Skeletal muscle satellite cell (primary cell): ENCODE data around the gene CEMIP2.
"Not testable (repeated sequence)": the region's sequence is repeated elsewhere in the genome, so short reads cannot be mapped to it uniquely, and the experiment has no call there.

ENCODE experiments used
- H3K27me3 ChIP-seq: 2 replicates; pipeline ENCODE4 v1.7.0; 2013; ENCODE audit warnings: low read length; ENCODE audit not compliant: control insufficient read depth, insufficient read depth
- H3K36me3 ChIP-seq: 2 replicates; pipeline ENCODE4 v1.7.0; 2013; ENCODE audit warnings: mild to moderate bottlenecking, control low read depth, low read length; ENCODE audit not compliant: insufficient read depth
- H3K4me1 ChIP-seq: 2 replicates; pipeline ENCODE4 v1.7.0; 2013; ENCODE audit warnings: low read length; ENCODE audit not compliant: control insufficient read depth, insufficient read depth
- H3K4me2 ChIP-seq: 2 replicates; pipeline ENCODE4 v1.7.0; 2013; ENCODE audit warnings: mild to moderate bottlenecking, low read length
- H3K4me3 ChIP-seq: 2 replicates; pipeline ENCODE4 v1.7.0; 2013; ENCODE audit warnings: low read length
- H3K9ac ChIP-seq: 2 replicates; pipeline ENCODE4 v1.7.0; 2013; ENCODE audit warnings: mild to moderate bottlenecking, low read depth, low read length, moderate library complexity
- H3K9me3 ChIP-seq: replicated peaks from 2 replicates; pipeline ENCODE4 v1.7.0; 2013; ENCODE audit warnings: mild to moderate bottlenecking, control low read depth, low read length

CEMIP2 gene

DNA sequence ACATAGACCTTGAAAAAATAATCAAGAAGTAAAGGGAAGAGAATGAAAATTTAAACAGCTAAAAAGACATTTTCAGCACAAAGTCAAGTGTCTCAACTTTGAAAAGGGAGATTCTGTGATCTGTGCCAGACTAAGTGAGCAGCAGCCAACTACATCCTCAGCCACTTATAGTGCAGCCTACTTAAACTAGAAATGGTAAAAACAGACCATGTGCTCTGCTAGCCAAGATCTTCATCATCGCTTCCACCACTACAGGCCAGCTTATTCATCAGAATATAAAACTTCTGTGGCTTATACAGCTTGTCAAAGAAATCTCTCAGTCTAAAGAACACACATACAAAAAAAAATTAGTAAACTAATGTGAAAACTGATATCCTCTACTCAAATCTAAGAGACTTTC lies 63.5 kb downstream of the CEMIP2 start:
- H3K36me3 ChIP-seq = peaks cover 42% of the 10 kb centered on the region

DNA sequence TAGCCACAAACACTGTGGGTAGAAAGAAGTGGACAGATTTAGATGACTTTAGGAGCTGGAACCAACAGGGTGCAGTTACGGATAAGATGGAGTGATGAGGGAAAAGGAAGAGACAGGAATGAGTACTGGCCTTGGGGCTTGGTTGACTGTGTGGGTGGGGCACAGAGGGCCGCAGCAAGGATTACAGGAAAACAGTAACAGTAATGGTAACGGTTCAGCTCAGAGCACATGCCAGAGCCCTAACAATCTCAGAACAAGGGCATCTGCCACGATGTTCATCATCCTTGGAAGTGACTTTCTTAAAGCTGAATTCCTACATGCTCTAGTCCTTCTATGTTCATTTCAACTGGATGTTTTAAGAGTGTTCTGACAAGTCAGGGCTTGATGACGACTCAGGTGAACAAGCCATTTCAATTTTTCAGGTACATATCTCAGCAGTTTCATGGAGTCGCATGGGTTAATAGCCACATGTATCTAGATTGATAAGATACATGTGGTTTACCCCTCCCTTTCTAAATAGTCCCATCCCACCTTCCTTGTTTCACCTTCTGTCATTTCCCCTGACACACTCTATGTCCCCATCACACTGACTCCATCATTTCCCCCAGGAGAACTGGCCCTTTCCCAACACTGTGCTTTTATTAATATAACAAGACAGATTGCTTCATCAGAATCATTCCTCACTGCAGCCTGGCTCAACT lies 65.0 kb downstream of the CEMIP2 start:
- H3K36me3 ChIP-seq = peaks cover 37% of the 10 kb centered on the region
- no peak overlapping the region for H3K4me3 ChIP-seq
- no peak overlapping the region for H3K9ac ChIP-seq
- H3K4me2 ChIP-seq = no peak overlapping the region
- H3K4me1 ChIP-seq = no peaks in the 10 kb centered on the region
- H3K9me3 ChIP-seq = no peaks in the 10 kb centered on the region
- no peaks in the 10 kb centered on the region for H3K27me3 ChIP-seq

More for the DNA sequence above, 63.5 kb downstream of the CEMIP2 start:
- H3K4me1 ChIP-seq = no peaks in the 10 kb centered on the region
- H3K4me2 ChIP-seq = no peak overlapping the region
- H3K9me3 ChIP-seq = no peaks in the 10 kb centered on the region
- no peaks in the 10 kb centered on the region for H3K27me3 ChIP-seq
- H3K4me3 ChIP-seq = no peak overlapping the region
- H3K9ac ChIP-seq = no peak overlapping the region

DNA sequence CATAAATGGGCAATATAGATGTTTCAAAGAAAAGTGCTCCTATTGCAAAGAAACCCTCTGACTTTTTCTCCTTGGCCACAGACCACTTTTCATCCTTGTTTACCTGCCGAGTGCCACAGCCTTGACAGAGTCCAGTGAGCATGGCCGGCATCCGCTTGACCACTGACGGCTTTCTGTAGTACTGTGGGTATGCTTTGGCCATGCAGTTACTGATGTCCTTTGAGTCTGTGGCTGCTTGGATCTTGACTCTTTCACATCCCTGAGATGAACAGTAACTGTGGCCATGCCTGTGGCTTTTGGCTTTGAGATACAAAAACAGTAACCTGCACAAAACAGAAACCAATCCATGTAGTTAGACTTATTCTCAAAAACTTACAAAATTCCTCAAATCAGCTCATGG lies 70.4 kb downstream of the CEMIP2 start:
- Histone ChIP-seq H3K27me3 (no peaks in the 10 kb centered on the region), H3K4me3 (no peak overlapping the region), H3K4me2 (no peak overlapping the region), H3K9me3 (no peaks in the 10 kb centered on the region), H3K4me1 (no peaks in the 10 kb centered on the region), H3K36me3 (peaks cover 39% of the 10 kb centered on the region), H3K9ac (no peak overlapping the region)

DNA sequence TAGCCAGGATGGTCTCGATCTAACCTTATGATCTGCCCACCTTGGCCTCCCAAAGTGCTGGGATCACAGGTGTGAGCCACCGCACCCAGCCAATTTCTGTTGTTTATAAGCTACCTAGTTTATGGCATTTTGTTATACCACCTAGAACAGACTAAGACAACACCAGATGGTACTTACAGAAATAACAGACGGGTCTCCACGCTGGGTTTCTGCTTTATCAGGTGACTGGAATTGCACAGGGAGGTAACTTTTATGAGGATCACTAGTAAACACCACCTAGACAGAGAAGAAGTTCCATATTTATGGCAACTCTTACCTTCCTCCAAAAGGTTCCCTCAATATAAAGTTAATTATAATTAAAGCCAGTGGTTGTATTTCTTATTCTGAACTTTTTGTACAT lies 74.0 kb downstream of the CEMIP2 start:
- Histone ChIP-seq H3K4me1 (peaks cover 5% of the 10 kb centered on the region), H3K9ac (no peak overlapping the region), H3K9me3 (no peaks in the 10 kb centered on the region), H3K4me2 (no peak overlapping the region), H3K27me3 (no peaks in the 10 kb centered on the region), H3K4me3 (no peak overlapping the region), H3K36me3 (peaks cover 32% of the 10 kb centered on the region)

DNA sequence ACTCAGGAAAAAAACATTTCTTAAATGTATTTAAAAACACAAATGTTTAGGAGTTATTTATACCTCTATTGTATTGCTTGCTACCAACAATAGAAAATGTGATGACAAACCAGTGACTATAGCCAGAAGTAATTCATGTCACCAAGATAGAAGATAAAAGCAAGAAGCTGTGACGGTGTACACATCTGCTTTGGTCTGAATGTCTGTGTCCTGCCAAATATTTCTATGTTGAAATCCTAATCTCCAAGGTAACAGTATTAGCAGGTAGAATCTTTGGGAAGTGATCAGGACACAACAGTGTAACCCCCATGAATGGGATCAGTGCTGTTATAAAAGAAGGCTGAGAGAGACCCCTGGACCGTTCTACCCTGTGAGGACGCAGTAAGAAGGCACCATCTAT lies 74.7 kb downstream of the CEMIP2 start:
- Histone ChIP-seq H3K4me1 (peaks cover 5% of the 10 kb centered on the region), H3K4me2 (no peak overlapping the region), H3K9ac (no peak overlapping the region), H3K9me3 (no peaks in the 10 kb centered on the region), H3K36me3 (peaks cover 38% of the 10 kb centered on the region), H3K27me3 (no peaks in the 10 kb centered on the region), H3K4me3 (no peak overlapping the region)

DNA sequence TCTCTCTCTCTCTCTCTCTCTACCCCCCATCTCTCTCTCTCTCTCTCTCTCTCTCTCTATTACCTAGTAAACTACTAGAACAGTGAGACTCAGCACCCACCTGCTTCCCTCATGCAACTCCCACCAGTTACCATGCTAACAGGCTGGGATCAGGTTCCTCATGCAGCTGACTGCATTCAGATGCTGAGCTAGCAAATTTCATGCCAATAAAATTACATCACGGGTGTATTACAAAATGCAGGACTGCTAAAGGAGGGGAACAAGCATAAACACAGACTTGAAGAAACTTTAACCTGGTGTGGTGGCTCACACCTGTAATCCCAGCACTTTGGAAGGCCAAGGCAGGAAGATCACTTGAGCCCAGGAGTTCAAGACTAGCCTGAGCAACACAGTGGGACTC lies 76.0 kb downstream of the CEMIP2 start:
- Histone ChIP-seq H3K9ac (no peak overlapping the region), H3K9me3 (no peaks in the 10 kb centered on the region), H3K27me3 (no peaks in the 10 kb centered on the region), H3K36me3 (peaks cover 30% of the 10 kb centered on the region), H3K4me2 (no peak overlapping the region), H3K4me1 (peaks cover 5% of the 10 kb centered on the region), H3K4me3 (no peak overlapping the region)

DNA sequence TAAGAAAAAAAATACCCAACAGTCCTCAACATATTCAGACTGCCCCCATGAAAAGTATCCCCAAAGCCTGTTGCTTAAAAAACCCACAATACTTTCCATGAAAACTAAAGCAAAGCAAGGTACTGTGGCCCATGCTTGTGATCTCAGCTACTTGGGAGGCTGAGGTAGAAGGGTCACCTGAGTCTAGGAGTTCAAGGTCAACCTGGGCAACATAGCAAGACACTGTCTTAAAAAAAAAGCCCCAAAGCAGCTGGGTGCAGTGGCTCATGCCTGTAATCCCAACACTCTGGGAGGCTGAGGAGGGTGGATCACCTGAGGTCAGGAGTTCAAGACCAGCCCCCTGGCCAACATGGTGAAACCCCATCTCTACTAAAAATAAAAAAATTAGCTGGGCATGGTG lies 76.7 kb downstream of the CEMIP2 start:
- not testable (repeated sequence) for H3K4me3 ChIP-seq, H3K9ac ChIP-seq
- peaks cover 30% of the 10 kb centered on the region for H3K36me3 ChIP-seq

DNA sequence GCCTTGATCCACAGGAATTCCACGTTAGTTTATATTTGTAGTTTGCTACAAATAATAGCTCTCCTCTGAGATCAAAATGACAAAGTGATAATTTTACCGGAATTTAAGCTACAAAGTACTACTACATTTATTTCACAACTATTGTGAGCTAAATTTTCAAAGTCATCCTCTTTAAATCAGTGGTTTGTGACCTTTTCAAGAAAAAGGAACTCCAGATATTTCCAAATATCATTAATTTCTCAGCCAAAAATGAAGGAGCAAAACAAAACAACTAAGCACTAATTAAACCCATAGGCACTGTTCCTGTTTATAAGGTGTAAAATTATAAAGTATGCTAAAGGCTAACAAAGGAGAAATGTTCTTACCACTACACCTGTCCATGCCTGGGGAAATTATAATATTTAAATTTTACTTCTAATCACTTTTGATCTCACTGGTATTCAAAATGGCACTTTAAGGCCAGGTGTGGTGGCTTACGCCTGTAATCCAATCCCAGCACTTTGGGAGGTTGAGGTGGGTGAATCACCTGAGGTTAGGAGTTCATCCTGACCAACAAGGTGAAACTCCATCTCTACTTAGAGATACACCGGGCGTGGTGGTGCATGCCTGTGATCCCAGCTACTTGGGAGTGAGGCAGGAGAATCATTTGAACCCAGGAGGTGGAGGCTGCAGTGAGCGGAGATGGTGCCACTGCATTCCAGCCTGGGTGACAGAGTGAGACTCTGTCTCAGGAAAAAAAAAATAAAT lies 77.5 kb downstream of the CEMIP2 start:
- peaks cover 30% of the 10 kb centered on the region for H3K36me3 ChIP-seq
- H3K4me2 ChIP-seq = no peak overlapping the region
- no peaks in the 10 kb centered on the region for H3K27me3 ChIP-seq
- H3K9me3 ChIP-seq = no peaks in the 10 kb centered on the region
- no peak overlapping the region for H3K9ac ChIP-seq
- H3K4me3 ChIP-seq = no peak overlapping the region
- H3K4me1 ChIP-seq = peaks cover 5% of the 10 kb centered on the region

More for the DNA sequence above, 76.7 kb downstream of the CEMIP2 start:
- not testable (repeated sequence) for H3K4me1 ChIP-seq, H3K9me3 ChIP-seq, H3K27me3 ChIP-seq, H3K4me2 ChIP-seq

DNA sequence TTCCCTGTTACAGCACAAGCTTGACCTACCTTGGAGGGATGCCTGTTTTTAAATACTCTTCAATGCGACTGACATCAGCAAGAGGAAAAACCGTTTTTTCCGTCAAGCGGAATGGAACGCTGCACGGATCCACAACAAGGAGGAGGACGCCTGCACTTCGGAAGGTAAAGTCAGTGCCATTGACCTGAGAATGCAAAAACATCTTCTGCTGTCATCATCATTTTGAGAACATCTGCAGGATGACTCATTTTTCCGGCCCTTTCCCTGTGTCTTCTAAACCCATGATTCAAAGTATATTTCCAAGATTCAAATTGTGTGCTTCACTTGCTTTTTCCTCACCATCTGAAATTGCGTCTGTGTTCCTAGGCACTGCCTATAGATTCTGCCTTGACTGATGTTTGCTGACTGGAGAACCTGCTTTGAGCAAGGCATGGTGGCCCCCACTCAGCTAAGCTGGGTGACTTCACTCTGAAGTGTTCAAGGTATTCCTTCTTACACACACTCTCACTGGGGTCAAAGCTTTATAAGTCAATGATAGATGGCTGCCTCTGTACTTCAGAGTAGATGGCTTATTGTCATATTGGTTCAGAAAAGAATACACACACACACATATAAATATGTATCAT lies 78.1 kb downstream of the CEMIP2 start:
- Histone ChIP-seq H3K9ac (no peak overlapping the region), H3K9me3 (no peaks in the 10 kb centered on the region), H3K27me3 (no peaks in the 10 kb centered on the region), H3K36me3 (peaks cover 30% of the 10 kb centered on the region), H3K4me2 (no peak overlapping the region), H3K4me3 (no peak overlapping the region), H3K4me1 (peaks cover 10% of the 10 kb centered on the region)

DNA sequence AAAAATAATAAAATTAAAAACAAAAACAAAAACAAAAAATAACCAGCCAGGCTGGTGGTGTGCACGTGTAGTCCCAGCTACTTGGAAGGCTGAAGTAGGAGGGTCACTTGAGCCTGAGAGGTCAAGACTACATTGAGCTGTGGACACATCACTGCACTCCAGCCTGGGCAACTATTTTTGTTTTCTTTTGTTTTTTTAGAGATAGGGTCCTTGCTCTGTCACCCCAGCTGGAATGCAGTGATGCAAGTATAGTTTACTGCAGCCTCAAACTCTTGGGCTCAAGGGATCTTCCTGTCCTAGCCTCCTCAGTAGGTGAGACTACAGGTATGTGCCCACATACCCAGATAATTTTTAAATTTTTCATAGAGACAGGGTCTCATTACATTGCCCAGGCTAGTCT lies 80.6 kb downstream of the CEMIP2 start:
- H3K36me3 ChIP-seq = peaks cover 18% of the 10 kb centered on the region
- no peaks in the 10 kb centered on the region for H3K9me3 ChIP-seq

DNA sequence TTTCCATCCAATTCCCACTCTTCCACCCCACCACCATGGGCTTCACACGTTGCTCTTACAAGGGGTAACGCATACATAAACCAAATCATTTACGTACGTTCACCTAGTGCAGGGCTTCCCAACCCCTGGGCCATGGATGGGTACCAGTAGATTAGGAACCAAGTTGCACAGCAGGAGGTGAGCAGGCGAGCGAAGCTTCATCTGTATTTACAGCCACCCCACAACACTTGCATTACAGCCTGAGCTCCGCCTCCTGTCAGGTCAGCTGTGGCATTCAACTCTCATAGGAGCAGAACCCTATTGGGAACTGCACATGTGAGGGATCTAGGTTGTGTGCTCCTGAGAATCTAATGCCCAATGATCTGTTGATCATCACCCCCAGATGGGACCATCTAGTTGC lies 82.3 kb downstream of the CEMIP2 start:
- no peaks in the 10 kb centered on the region for H3K9me3 ChIP-seq
- peaks cover 36% of the 10 kb centered on the region for H3K4me1 ChIP-seq
- H3K27me3 ChIP-seq = no peaks in the 10 kb centered on the region
- H3K36me3 ChIP-seq = peaks cover 18% of the 10 kb centered on the region
- H3K4me2 ChIP-seq = no peak overlapping the region
- H3K4me3 ChIP-seq = no peak overlapping the region
- no peak overlapping the region for H3K9ac ChIP-seq

More for the DNA sequence above, 80.6 kb downstream of the CEMIP2 start:
- no peaks in the 10 kb centered on the region for H3K27me3 ChIP-seq
- no peak overlapping the region for H3K4me3 ChIP-seq
- peaks cover 23% of the 10 kb centered on the region for H3K4me1 ChIP-seq
- no peak overlapping the region for H3K9ac ChIP-seq
- no peak overlapping the region for H3K4me2 ChIP-seq
